ENCODE data around the gene FAM107A.

DNA sequence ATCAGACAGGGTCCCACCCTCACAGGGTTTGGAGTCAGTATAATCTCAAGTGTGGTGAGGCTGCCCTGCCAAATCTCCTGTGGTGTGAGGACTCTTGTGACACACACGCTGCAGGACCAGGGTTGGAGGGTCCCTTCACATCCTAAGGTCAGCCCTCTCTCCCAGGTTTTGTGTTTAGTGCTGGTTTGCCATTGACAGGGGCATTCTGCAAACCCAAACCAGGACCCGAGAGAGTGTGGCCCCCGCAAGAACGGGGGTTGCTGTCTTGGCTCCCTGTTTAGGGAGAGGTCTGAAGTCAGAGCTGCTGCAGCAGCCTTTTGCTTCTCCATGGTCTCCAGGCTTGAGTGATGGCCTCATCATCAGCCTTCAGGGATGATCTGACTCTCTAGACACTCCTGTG lies 14.7 kb downstream of the FAM107A start:
- TF ChIP-seq, protein P1, sequence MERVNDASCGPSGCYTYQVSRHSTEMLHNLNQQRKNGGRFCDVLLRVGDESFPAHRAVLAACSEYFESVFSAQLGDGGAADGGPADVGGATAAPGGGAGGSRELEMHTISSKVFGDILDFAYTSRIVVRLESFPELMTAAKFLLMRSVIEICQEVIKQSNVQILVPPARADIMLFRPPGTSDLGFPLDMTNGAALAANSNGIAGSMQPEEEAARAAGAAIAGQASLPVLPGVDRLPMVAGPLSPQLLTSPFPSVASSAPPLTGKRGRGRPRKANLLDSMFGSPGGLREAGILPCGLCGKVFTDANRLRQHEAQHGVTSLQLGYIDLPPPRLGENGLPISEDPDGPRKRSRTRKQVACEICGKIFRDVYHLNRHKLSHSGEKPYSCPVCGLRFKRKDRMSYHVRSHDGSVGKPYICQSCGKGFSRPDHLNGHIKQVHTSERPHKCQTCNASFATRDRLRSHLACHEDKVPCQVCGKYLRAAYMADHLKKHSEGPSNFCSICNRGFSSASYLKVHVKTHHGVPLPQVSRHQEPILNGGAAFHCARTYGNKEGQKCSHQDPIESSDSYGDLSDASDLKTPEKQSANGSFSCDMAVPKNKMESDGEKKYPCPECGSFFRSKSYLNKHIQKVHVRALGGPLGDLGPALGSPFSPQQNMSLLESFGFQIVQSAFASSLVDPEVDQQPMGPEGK (CRISPR knock-in tag; IDR thresholded peaks at IDR 0.05; ENCODE audit: borderline replicate concordance) = no peak
- TF ChIP-seq ZC3H10 (CRISPR knock-in tag; IDR thresholded peaks at IDR 0.05) (no peak), ZFP3 (CRISPR knock-in tag; IDR thresholded peaks at IDR 0.05) (no peak), TOX (CRISPR knock-in tag; IDR thresholded peaks at IDR 0.05; ENCODE audit: borderline replicate concordance) (no peak), ARNTL (CRISPR knock-in tag; IDR thresholded peaks at IDR 0.05; ENCODE audit: borderline replicate concordance, low read depth) (no peak), ZFP30 (CRISPR knock-in tag; IDR thresholded peaks at IDR 0.05) (no peak), RARB (CRISPR knock-in tag; IDR thresholded peaks at IDR 0.05) (no peak)

Measured in SK-N-SH treated with all-trans-retinoic acid at 6 μM for 48 hours (cell line).